PC-3 (cell line): Measurements from ENCODE around the gene PRAC1. TPM values are rescaled to one million over a fixed set of nuclear protein-coding genes. Genes with fewer than 3 reads are reported as not detected.
A peak's percentile ranks its signal among the peaks of the same experiment; 100 is the strongest.

ENCODE experiments used
- ATAC-seq: fragments of 200-7000 bp; cut with Tn5 transposase; 2 replicates; pipeline ENCODE4 v1.9.1; 2020; ENCODE audit warnings: mild to moderate bottlenecking, moderate library complexity
- BruUV-seq: library from RNA; stranded (reverse); fragments of 400-500 nt; replicated peaks from 2 replicates; lab custom pipeline; 2021; lab: Mats Ljungman, UMichigan
- CTCF ChIA-PET: fragments of 300-600 bp; sonication (Branson Sonifier 250); formaldehyde crosslinking; loops from one replicate; lab custom pipeline; 2022; ENCODE audit warnings: antibody characterized with exemption; lab: Charles Lee
- POLR2A ChIA-PET: fragments of 300-600 bp; sonication (Branson Sonifier 250); formaldehyde crosslinking; loops from one replicate; lab custom pipeline; 2022; ENCODE audit warnings: antibody characterized with exemption; ENCODE audit not compliant: unreplicated experiment; lab: Charles Lee
- DNase-seq: peaks from one replicate; pipeline ENCODE4 v3.0.0-alpha.2; 2015
- H2AFZ ChIP-seq: fragments of 300-600 bp; sonication (generic); 2 replicates; pipeline ENCODE4 v1.6.0; 2016; ENCODE audit warnings: antibody characterized with exemption, low read length
- H3F3A ChIP-seq: fragments of 300-600 bp; sonication (generic); one replicate; pipeline ENCODE4 v1.6.0; 2017; ENCODE audit warnings: antibody characterized with exemption, low read length, control low read depth, mild to moderate bottlenecking; ENCODE audit not compliant: unreplicated experiment
- H3K27ac ChIP-seq: fragments of 300-600 bp; sonication (generic); 2 replicates; pipeline ENCODE4 v1.5.1; 2016; ENCODE audit warnings: mild to moderate bottlenecking, low read length
- H3K27me3 ChIP-seq: fragments of 300-600 bp; sonication (generic); 2 replicates; pipeline ENCODE4 v1.6.1; 2016; ENCODE audit warnings: low read length, mixed read lengths
- H3K36me3 ChIP-seq: fragments of 300-600 bp; sonication (generic); 2 replicates; pipeline ENCODE4 v1.6.1; 2016; ENCODE audit warnings: low read depth, mixed run types, low read length, mixed read lengths
- H3K4me1 ChIP-seq: fragments of 300-600 bp; sonication (generic); 2 replicates; pipeline ENCODE4 v1.5.1; 2016; ENCODE audit warnings: low read length; ENCODE audit not compliant: insufficient read depth
- H3K4me2 ChIP-seq: fragments of 300-600 bp; sonication (generic); 2 replicates; pipeline ENCODE4 v1.6.0; 2016; ENCODE audit warnings: low read length
- H3K4me3 ChIP-seq: fragments of 300-600 bp; sonication (generic); 2 replicates; pipeline ENCODE4 v1.5.1; 2016; ENCODE audit warnings: mild to moderate bottlenecking, low read length, mixed read lengths
- H3K79me2 ChIP-seq: fragments of 300-600 bp; sonication (generic); 2 replicates; pipeline ENCODE4 v1.6.1; 2017; ENCODE audit warnings: low read length, mixed read lengths
- H3K9ac ChIP-seq: fragments of 300-600 bp; sonication (generic); 2 replicates; pipeline ENCODE4 v1.6.0; 2016; ENCODE audit warnings: mild to moderate bottlenecking, low read length
- H3K9me2 ChIP-seq: fragments of 300-600 bp; sonication (generic); replicated peaks from 2 replicates; pipeline ENCODE4 v1.6.1; 2016; ENCODE audit warnings: mixed run types, low read length, mixed read lengths
- H3K9me3 ChIP-seq: fragments of 300-600 bp; sonication (generic); 2 replicates; pipeline ENCODE4 v1.6.1; 2016; ENCODE audit warnings: low read length, mixed read lengths
- H4K20me1 ChIP-seq: fragments of 300-600 bp; sonication (generic); 2 replicates; pipeline ENCODE4 v1.6.1; 2016; ENCODE audit warnings: low read length, mixed read lengths
- CTCF ChIP-seq: fragments of 300-600 bp; sonication (generic); conservative IDR thresholded peaks from 2 replicates; pipeline ENCODE4 v1.5.1; 2017; ENCODE audit warnings: antibody characterized with exemption, low read depth, mild to moderate bottlenecking, low read length
- EZH2 ChIP-seq: fragments of 300-600 bp; sonication (generic); IDR thresholded peaks from one replicate; pipeline ENCODE4 v1.6.1; 2017; ENCODE audit warnings: antibody characterized with exemption, mild to moderate bottlenecking, low read length; ENCODE audit not compliant: unreplicated experiment
- EZH2phosphoT487 ChIP-seq: fragments of 300-600 bp; sonication (generic); IDR thresholded peaks from 2 replicates; pipeline ENCODE4 v1.6.1; 2018; ENCODE audit warnings: mild to moderate bottlenecking, antibody characterized with exemption, low read length, borderline replicate concordance
- intact Hi-C: fragments of 100-400 bp; cut with micrococcal nuclease; formaldehyde crosslinking; loops from 2 replicates; pipeline ENCODE4 v1.9.0; 2023
- total RNA-seq: library from RNA; depleted of rRNA; stranded (reverse); fragments of >200 nt; gene quantifications from 2 replicates; pipeline ENCODE4 v1.2.3, GENCODE V29; 2014

PRAC1 gene
- total RNA-seq, 1 experiment from 2014 or later: 44.4 TPM

- Histone ChIP-seq H3K9ac (no peak overlapping the region), H3K36me3 (no peaks in the 10 kb centered on the region), H3K9me3 (no peaks in the 10 kb centered on the region), H3K9me2 (no peaks in the 10 kb centered on the region), H2AFZ (0 out of 2 replicates have a peak overlapping the region, but pooled peaks have one; percentile 1), H3F3A (no peaks in the 10 kb centered on the region), H3K4me1 (peaks cover 35% of the 10 kb centered on the region), H3K4me3 (no peak overlapping the region), H3K79me2 (no peaks in the 10 kb centered on the region), H3K27me3 (no peaks in the 10 kb centered on the region), H3K4me2 (no peak overlapping the region), H3K27ac (no peak overlapping the region), H4K20me1 (no peaks in the 10 kb centered on the region)
- DNase-seq (peak; percentile 35), ATAC-seq (peak; percentile 53)
- TF ChIP-seq EZH2: no peak
- TF ChIP-seq EZH2phosphoT487: no peak
- no peak for TF ChIP-seq CTCF
- CTCF ChIA-PET: no interaction called here
- POLR2A ChIA-PET: no interaction called here
- BruUV-seq: no TSS peak
- intact Hi-C loops: loop anchor here (2.0 kb wide), 1 partner anchor 30 kb away; no protein-coding TSS in a partner anchor
These were observed 38.1 kb upstream of the PRAC1 start for GRCh38 chr17:48760411-48760810.

- intact Hi-C loops: no loop called here
- no peak overlapping the region for H3K9ac ChIP-seq
- CTCF ChIA-PET: interaction anchor here (0.6 kb wide), 2 partner anchors 253 to 650 kb away, joined by 3 read pairs; no protein-coding TSS in a partner anchor
- H3K27ac ChIP-seq: no peak overlapping the region
- ATAC-seq (peak; percentile 51), DNase-seq (peak; percentile 41)
- TF ChIP-seq EZH2phosphoT487 (no peak), EZH2 (no peak), CTCF (no peak)
- no peaks in the 10 kb centered on the region for H3F3A ChIP-seq
- H3K36me3 ChIP-seq: no peaks in the 10 kb centered on the region
- H3K9me2 ChIP-seq: no peaks in the 10 kb centered on the region
- POLR2A ChIA-PET: no interaction called here
- H2AFZ ChIP-seq: no peak overlapping the region; the same call in 1 of the 2 replicates
- no peaks in the 10 kb centered on the region for H4K20me1 ChIP-seq
- no peaks in the 10 kb centered on the region for H3K27me3 ChIP-seq
- H3K4me1 ChIP-seq: peaks cover 40% of the 10 kb centered on the region
- H3K4me2 ChIP-seq: 0 out of 2 replicates have a peak overlapping the region, but pooled peaks have one; percentile 9
- no peaks in the 10 kb centered on the region for H3K9me3 ChIP-seq
- no peaks in the 10 kb centered on the region for H3K79me2 ChIP-seq
- H3K4me3 ChIP-seq: no peak overlapping the region
- BruUV-seq: no TSS peak
These were observed 37.0 kb upstream of the PRAC1 start for GRCh38 chr17:48759288-48759687.

- no peaks in the 10 kb centered on the region for H3K36me3 ChIP-seq
- no peaks in the 10 kb centered on the region for H3K9me3 ChIP-seq
- DNase-seq: peak; percentile 54
- no peak overlapping the region for H3K9ac ChIP-seq
- BruUV-seq: no TSS peak
- intact Hi-C loops: loop anchor here (2.0 kb wide), 1 partner anchor 35 kb away; the partner anchor contains the start of genes PRAC1 and PRAC2
- no peaks in the 10 kb centered on the region for H3K79me2 ChIP-seq
- H3K9me2 ChIP-seq: no peaks in the 10 kb centered on the region
- no peaks in the 10 kb centered on the region for H3F3A ChIP-seq
- CTCF ChIA-PET: interaction anchor here (0.8 to 2.0 kb wide), 2 partner anchors 28 to 34 kb away, joined by 3 to 8 read pairs; no protein-coding TSS in a partner anchor
- POLR2A ChIA-PET: interaction anchor here (0.6 to 1.5 kb wide), 2 partner anchors 29 to 60 kb away, joined by 3 to 4 read pairs; partner anchors contain the start of gene HOXB13
- no peak for TF ChIP-seq CTCF
- TF ChIP-seq EZH2phosphoT487: no peak
- no peak for TF ChIP-seq EZH2
- peak overlapping the region; percentile 69 for H2AFZ ChIP-seq
- H3K27ac ChIP-seq: peak overlapping the region; percentile 32
- no peak overlapping the region for H3K4me3 ChIP-seq
- H3K4me1 ChIP-seq: peaks cover 55% of the 10 kb centered on the region
- no peaks in the 10 kb centered on the region for H4K20me1 ChIP-seq
- ATAC-seq: peak; percentile 32
- H3K27me3 ChIP-seq: no peaks in the 10 kb centered on the region
- H3K4me2 ChIP-seq: peak overlapping the region; percentile 14; the same call in 1 of the 2 replicates
These were observed 35.2 kb upstream of the PRAC1 start for GRCh38 chr17:48757524-48757961.
